Measurements from ENCODE around the gene MGAT4C. TPM values are rescaled to one million over a fixed set of nuclear protein-coding genes. Genes with fewer than 3 reads are reported as not detected.

Gene MGAT4C
- total RNA-seq, 2 donors from 2014 or later: 0.14 to 0.28 TPM

- DNase-seq (ENCODE audit: low spot score): no peak
- H3K27ac ChIP-seq: no peak overlapping the region
- no peaks in the 10 kb centered on the region for H3K9me3 ChIP-seq
- H3K4me3 ChIP-seq: no peak overlapping the region
- no peaks in the 10 kb centered on the region for H3K4me1 ChIP-seq (ENCODE audit: control insufficient read depth in 1 of 2, low read depth in 2 of 2)
- no peak for ATAC-seq (ENCODE audit: insufficient number of reproducible peaks, low FRiP score, low read depth)
- H3K27me3 ChIP-seq (replicated peaks; ENCODE audit: insufficient read depth): no peaks in the 10 kb centered on the region
- no peak for TF ChIP-seq CTCF (IDR thresholded peaks at IDR 0.05)
- H3K36me3 ChIP-seq: no peaks in the 10 kb centered on the region
Observed at GRCh38 chr12:86283620-86284019, 27.4 kb upstream of the MGAT4C start.

- DNase-seq (ENCODE audit: low spot score) (no peak), ATAC-seq (ENCODE audit: insufficient number of reproducible peaks, low FRiP score, low read depth) (no peak)
- TF ChIP-seq CTCF (IDR thresholded peaks at IDR 0.05): no peak
- no peaks in the 10 kb centered on the region for H3K27me3 ChIP-seq (replicated peaks; ENCODE audit: insufficient read depth)
- H3K4me3 ChIP-seq: no peak overlapping the region
- no peaks in the 10 kb centered on the region for H3K4me1 ChIP-seq (ENCODE audit: control insufficient read depth in 1 of 2, low read depth in 2 of 2)
- H3K9me3 ChIP-seq: no peaks in the 10 kb centered on the region
- H3K27ac ChIP-seq: no peak overlapping the region
- no peaks in the 10 kb centered on the region for H3K36me3 ChIP-seq
Observed at GRCh38 chr12:86275356-86275755, 19.2 kb upstream of the MGAT4C start.

GRCh38 chr12:86265329-86265695, 9.1 kb upstream of the MGAT4C start:
- Histone ChIP-seq H3K4me3 (peak overlapping the region; percentile 61), H3K36me3 (no peaks in the 10 kb centered on the region), H3K27ac (no peak overlapping the region), H3K9me3 (no peaks in the 10 kb centered on the region), H3K27me3 (replicated peaks; ENCODE audit: insufficient read depth) (no peaks in the 10 kb centered on the region), H3K4me1 (ENCODE audit: control insufficient read depth in 1 of 2, low read depth in 2 of 2) (peaks cover 0 to 12% of the 10 kb centered on the region in 2 donors)
- no peak for DNase-seq (ENCODE audit: low spot score)
- TF ChIP-seq CTCF (IDR thresholded peaks at IDR 0.05): no peak
- ATAC-seq (ENCODE audit: insufficient number of reproducible peaks, low FRiP score, low read depth): no peak

GRCh38 chr12:86264451-86265328, 8.5 kb upstream of the MGAT4C start:
- Histone ChIP-seq H3K9me3 (no peaks in the 10 kb centered on the region), H3K4me1 (ENCODE audit: control insufficient read depth in 1 of 2, low read depth in 2 of 2) (peaks cover 0 to 12% of the 10 kb centered on the region in 2 donors), H3K36me3 (no peaks in the 10 kb centered on the region), H3K27ac (no peak overlapping the region), H3K4me3 (peak overlapping the region; percentile 61), H3K27me3 (replicated peaks; ENCODE audit: insufficient read depth) (no peaks in the 10 kb centered on the region)
- ATAC-seq (ENCODE audit: insufficient number of reproducible peaks, low FRiP score, low read depth): no peak
- no peak for TF ChIP-seq CTCF (IDR thresholded peaks at IDR 0.05)
- DNase-seq (ENCODE audit: low spot score): no peak

GRCh38 chr12:86261578-86261977, 5.4 kb upstream of the MGAT4C start:
- Histone ChIP-seq H3K27me3 (replicated peaks; ENCODE audit: insufficient read depth) (no peaks in the 10 kb centered on the region), H3K27ac (no peak overlapping the region), H3K9me3 (no peaks in the 10 kb centered on the region), H3K4me3 (no peak overlapping the region), H3K36me3 (no peaks in the 10 kb centered on the region), H3K4me1 (ENCODE audit: control insufficient read depth in 1 of 2, low read depth in 2 of 2) (peaks cover 0 to 12% of the 10 kb centered on the region in 2 donors)
- DNase-seq (ENCODE audit: low spot score) (no peak), ATAC-seq (ENCODE audit: insufficient number of reproducible peaks, low FRiP score, low read depth) (no peak)
- no peak for TF ChIP-seq CTCF (IDR thresholded peaks at IDR 0.05)
